GM06990 (cell line): ENCODE results near the gene FBXL4.

Experiments
- DNase-seq: peaks from one replicate; pipeline ENCODE4 v3.0.0-alpha.2; 2011; ENCODE audit not compliant: insufficient read length; ENCODE audit errors: extremely low read depth
- H3K27me3 ChIP-seq: replicated peaks from 2 replicates; pipeline ENCODE4 v1.6.0; 2011; ENCODE audit warnings: low read length; ENCODE audit not compliant: control insufficient read depth, insufficient read depth
- H3K36me3 ChIP-seq: 2 replicates; pipeline ENCODE4 v1.5.1; 2011; ENCODE audit warnings: low read length; ENCODE audit not compliant: control insufficient read depth, insufficient read depth
- H3K4me3 ChIP-seq: replicated peaks from 2 replicates; pipeline ENCODE4 v1.5.1; 2011; ENCODE audit warnings: low read depth, mild to moderate bottlenecking, control low read depth, low read length
- CTCF ChIP-seq: IDR thresholded peaks from 2 replicates; pipeline ENCODE4 v1.5.1; 2011; ENCODE audit warnings: low read length, control low read depth, mild to moderate bottlenecking, inconsistent platforms; ENCODE audit not compliant: insufficient read depth, poor library complexity, severe bottlenecking

Gene FBXL4

DNA sequence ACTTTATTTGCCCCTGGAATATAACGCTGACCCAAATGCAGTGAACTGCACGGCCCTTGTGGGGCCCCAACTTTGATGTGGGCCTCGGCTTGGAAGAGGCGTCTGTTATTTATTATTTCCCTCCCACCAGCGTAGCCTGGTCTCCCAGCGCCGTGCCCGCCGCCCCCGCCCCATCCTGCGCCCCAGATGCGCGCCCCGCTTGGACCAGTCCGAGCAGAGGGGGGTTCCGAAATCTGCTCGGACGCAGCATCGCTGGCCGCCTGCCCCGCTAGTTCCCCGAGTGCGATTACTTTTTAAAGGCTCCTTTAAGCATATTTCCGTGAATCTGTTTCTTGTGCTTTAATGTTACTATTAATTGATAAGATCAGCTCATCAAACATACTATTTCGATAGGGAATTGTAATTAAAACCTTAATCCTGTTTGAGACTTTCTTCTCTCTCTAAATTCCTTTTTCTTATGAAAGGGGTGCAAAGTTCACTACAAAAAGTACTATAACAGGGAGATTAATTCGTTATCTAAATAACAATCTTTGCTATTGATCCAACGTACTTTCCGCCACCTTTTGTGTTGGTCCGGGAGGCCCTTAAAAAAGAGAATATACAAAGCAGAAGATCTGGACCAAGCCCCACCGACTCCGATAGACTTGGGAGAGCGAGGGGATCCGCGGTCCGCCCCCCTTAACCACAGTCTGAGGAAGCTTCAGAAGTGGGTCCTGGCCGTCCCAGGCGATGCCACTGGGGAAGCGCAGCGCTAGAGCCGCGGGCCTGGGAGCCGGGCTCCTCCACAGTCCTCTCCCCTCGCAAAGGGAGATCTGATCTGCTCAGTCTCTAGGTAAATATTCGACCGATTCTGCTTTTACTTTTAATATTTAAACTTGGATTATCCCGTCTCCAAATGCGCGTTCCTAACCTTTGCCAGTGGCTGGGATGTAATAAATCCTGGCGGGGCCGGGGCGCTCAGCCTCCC is 103.2 kb downstream of the FBXL4 start:
- Histone ChIP-seq H3K36me3 (no peaks in the 10 kb centered on the region), H3K27me3 (no peaks in the 10 kb centered on the region; the same call in 1 of the 2 replicates), H3K4me3 (peak overlapping the region; percentile 4; the same call in 1 of the 2 replicates)
- no peak for TF ChIP-seq CTCF
- DNase-seq = no peak

DNA sequence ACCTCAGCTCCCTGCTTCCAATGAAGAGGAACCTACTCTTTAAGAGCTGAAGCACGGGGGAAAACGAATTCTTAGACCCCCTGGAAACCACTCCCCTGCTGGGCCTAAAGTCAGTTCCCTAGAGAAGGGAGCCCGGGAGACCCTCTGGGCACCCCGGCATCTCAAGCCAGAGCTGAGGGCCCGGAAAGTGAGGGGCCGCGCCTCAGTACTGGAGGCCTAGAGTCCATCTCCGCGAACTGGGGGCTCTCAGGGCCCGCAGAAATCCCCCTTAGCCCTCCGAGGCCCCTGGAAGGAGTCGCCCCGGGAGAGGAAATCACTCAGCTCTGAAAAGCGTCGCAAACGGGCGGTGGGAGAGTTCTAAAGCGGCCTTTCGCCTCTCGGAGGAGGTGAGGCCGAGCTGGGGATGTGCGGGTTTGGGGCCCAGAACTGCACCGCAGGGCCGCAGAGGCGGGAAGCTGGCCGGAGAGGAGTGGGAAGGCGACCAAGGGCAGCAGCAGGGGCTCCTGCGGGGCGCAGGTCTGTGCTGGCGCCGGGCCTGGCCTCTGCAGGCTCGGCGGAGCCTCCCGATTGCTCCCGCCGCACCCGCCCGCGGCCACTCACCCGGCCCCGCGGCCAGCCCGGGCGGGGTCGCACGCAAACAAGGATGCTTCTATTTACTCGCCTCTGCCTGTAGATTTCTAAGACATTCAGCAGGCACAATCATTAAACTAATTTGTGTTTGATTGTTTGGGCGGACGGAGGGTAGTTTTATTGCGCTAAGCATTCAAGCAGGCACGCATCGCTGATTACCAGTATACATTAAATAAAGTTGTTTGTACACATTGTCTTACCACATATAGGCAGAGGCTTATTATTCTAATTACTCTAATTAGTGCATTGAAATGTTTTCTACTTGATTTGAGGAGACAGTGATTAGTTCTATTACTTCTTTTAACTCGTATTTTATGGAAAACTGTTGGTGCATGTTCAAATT is 104.2 kb downstream of the FBXL4 start:
- H3K4me3 ChIP-seq = no peak overlapping the region
- no peaks in the 10 kb centered on the region; the same call in 1 of the 2 replicates for H3K27me3 ChIP-seq
- no peak for DNase-seq
- TF ChIP-seq CTCF = no peak
- no peaks in the 10 kb centered on the region for H3K36me3 ChIP-seq

- Histone ChIP-seq H3K27me3 (no peaks in the 10 kb centered on the region; the same call in 1 of the 2 replicates), H3K4me3 (no peak overlapping the region), H3K36me3 (no peaks in the 10 kb centered on the region)
- DNase-seq = no peak
- TF ChIP-seq CTCF = no peak
Observed at GRCh38 chr6:98842342-98843180, 105.2 kb downstream of the FBXL4 start.

DNA sequence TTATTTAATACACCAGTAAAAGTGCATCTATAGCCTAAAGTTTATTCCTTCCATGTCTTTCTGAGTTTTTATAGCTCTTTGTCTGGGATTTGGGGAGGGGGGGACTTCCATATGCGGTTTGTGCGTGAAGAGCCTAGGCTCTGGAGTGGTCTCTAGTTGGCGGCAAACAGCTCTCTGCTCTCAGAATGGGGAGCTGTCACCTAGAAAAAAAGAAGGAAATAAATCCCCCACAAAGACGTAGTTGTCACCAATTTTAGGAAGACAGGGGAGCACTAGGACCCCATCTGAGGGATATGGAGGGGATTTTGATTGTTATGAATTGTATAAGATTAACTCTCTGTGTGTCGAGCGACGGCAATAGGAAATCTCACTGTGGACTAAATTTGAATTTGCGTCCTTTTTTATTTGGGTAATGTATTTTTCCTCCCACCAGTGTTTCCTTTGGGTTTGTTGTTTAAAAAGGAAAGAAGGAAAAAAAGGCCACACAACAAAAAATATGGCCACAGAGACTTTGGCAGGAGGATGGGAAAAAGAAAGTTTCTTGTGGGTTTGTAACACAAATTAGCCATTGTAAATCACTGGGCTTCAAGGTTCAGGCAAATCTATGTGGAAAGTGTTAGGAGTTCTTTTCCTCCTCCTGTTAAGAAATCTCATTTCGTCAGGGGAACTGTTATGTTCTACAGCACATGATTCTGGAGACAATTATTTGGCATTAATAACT is 106.0 kb downstream of the FBXL4 start:
- no peaks in the 10 kb centered on the region; the same call in 1 of the 2 replicates for H3K27me3 ChIP-seq
- no peak overlapping the region for H3K4me3 ChIP-seq
- TF ChIP-seq CTCF = no peak

GRCh38 chr6:98840996-98841513 is 106.7 kb downstream of the FBXL4 start:
- TF ChIP-seq CTCF = no peak
- Histone ChIP-seq H3K27me3 (no peaks in the 10 kb centered on the region; the same call in 1 of the 2 replicates), H3K36me3 (no peaks in the 10 kb centered on the region), H3K4me3 (no peak overlapping the region)
- no peak for DNase-seq

More for the DNA sequence above, 106.0 kb downstream of the FBXL4 start:
- no peaks in the 10 kb centered on the region for H3K36me3 ChIP-seq
- no peak for DNase-seq
